Astrocyte (in vitro differentiated cells and primary cell): ENCODE data around the gene PACSIN1. TPM values are rescaled to one million over a fixed set of nuclear protein-coding genes. Genes with fewer than 3 reads are reported as not detected.

Experiments
- DNase-seq: peaks from one replicate; pipeline ENCODE4 v3.0.0-alpha.2; 2010; ENCODE audit warnings: low read depth
- FAIRE-seq: peaks from 2 replicates; lab custom pipeline; 2011; peaks lifted over from hg19 to GRCh38; lab: Jason Lieb, UNC
- H2AFZ ChIP-seq: 2 replicates; pipeline ENCODE4 v1.6.0; 2012; ENCODE audit warnings: low read depth, low read length, inconsistent platforms
- H3K27ac ChIP-seq: 2 replicates; pipeline ENCODE4 v1.5.1; 2011; ENCODE audit warnings: low read depth, low read length, inconsistent platforms
- H3K27me3 ChIP-seq: 2 replicates; pipeline ENCODE4 v1.6.0; 2011; ENCODE audit warnings: low read length, inconsistent platforms; ENCODE audit not compliant: insufficient read depth
- H3K36me3 ChIP-seq: 2 replicates; pipeline ENCODE4 v1.5.1; 2011; ENCODE audit warnings: low read length, inconsistent platforms; ENCODE audit not compliant: insufficient read depth
- H3K4me1 ChIP-seq: 2 replicates; pipeline ENCODE4 v1.5.1; 2011; ENCODE audit warnings: low read length, inconsistent platforms; ENCODE audit not compliant: insufficient read depth
- H3K4me2 ChIP-seq: 2 replicates; pipeline ENCODE4 v1.6.0; 2012; ENCODE audit warnings: low read length, inconsistent platforms
- H3K4me3 ChIP-seq: 2 replicates; pipeline ENCODE4 v1.5.1; 2011; ENCODE audit warnings: low read depth, mild to moderate bottlenecking, low read length, inconsistent platforms; ENCODE audit not compliant: insufficient read depth
- H3K79me2 ChIP-seq: 2 replicates; pipeline ENCODE4 v1.6.0; 2012; ENCODE audit warnings: mild to moderate bottlenecking, low read length, inconsistent platforms; ENCODE audit not compliant: insufficient read depth
- H3K9ac ChIP-seq: 2 replicates; pipeline ENCODE4 v1.6.0; 2012; ENCODE audit warnings: mild to moderate bottlenecking, low read length, inconsistent platforms
- H3K9me3 ChIP-seq: 2 replicates; pipeline ENCODE4 v1.5.1; 2012; ENCODE audit warnings: low read depth, mild to moderate bottlenecking, low read length, inconsistent platforms; ENCODE audit not compliant: insufficient read depth
- H4K20me1 ChIP-seq: 2 replicates; pipeline ENCODE4 v1.6.0; 2012; ENCODE audit warnings: low read length, inconsistent platforms; ENCODE audit not compliant: insufficient read depth
- H3K27ac Mint-ChIP-seq: one replicate; pipeline ENCODE4 v1.8.0; 2021; ENCODE audit warnings: mild to moderate bottlenecking, mixed read lengths; ENCODE audit not compliant: unreplicated experiment
- H3K27me3 Mint-ChIP-seq: one replicate; pipeline ENCODE4 v1.8.0; 2021; ENCODE audit warnings: low read depth, mixed read lengths; ENCODE audit not compliant: unreplicated experiment
- H3K36me3 Mint-ChIP-seq: one replicate; pipeline ENCODE4 v1.8.0; 2021; ENCODE audit warnings: low read depth, mixed read lengths; ENCODE audit not compliant: unreplicated experiment
- H3K4me1 Mint-ChIP-seq: one replicate; pipeline ENCODE4 v1.8.0; 2021; ENCODE audit warnings: low read depth, mixed read lengths; ENCODE audit not compliant: unreplicated experiment
- H3K4me3 Mint-ChIP-seq: one replicate; pipeline ENCODE4 v1.8.0; 2021; ENCODE audit warnings: mild to moderate bottlenecking, moderate library complexity, mixed read lengths; ENCODE audit not compliant: unreplicated experiment
- H3K9me3 Mint-ChIP-seq: one replicate; pipeline ENCODE4 v1.8.0; 2021; ENCODE audit warnings: mild to moderate bottlenecking, mixed read lengths; ENCODE audit not compliant: unreplicated experiment
- CTCF ChIP-seq: IDR thresholded peaks from 2 replicates; pipeline ENCODE4 v1.5.1; 2011; ENCODE audit warnings: low read depth, mild to moderate bottlenecking, inconsistent platforms, low read length, moderate library complexity; ENCODE audit not compliant: insufficient read depth
- EZH2 ChIP-seq: IDR thresholded peaks from 2 replicates; pipeline ENCODE4 v1.6.1; 2012; ENCODE audit warnings: mild to moderate bottlenecking, low read length, inconsistent platforms; ENCODE audit not compliant: insufficient read depth
- total RNA-seq: library from RNA; stranded (reverse); gene quantifications from 2 replicates; pipeline ENCODE4 v1.2.1, GENCODE V29; 2021

Gene PACSIN1
- total RNA-seq, 1 donor from 2014 or later: 0.32 TPM

- H3K36me3 ChIP-seq: no peaks in the 10 kb centered on the region
- FAIRE-seq (no peak), DNase-seq (no peak)
- H3K4me3 ChIP-seq: no peak overlapping the region
- H3K4me2 ChIP-seq: no peak overlapping the region
- peaks cover 8% of the 10 kb centered on the region for H3K4me1 ChIP-seq
- H3K36me3 Mint-ChIP-seq: no peaks in the 10 kb centered on the region
- no peak overlapping the region for H3K9ac ChIP-seq
- no peaks in the 10 kb centered on the region for H3K79me2 ChIP-seq
- H2AFZ ChIP-seq: no peak overlapping the region
- peaks cover 41% of the 10 kb centered on the region for H3K27me3 Mint-ChIP-seq
- H3K27ac Mint-ChIP-seq: no peak overlapping the region
- H3K4me3 Mint-ChIP-seq: no peak overlapping the region
- no peaks in the 10 kb centered on the region for H3K9me3 ChIP-seq
- no peak overlapping the region for H3K27ac ChIP-seq
- H4K20me1 ChIP-seq: no peaks in the 10 kb centered on the region
- H3K27me3 ChIP-seq: no peaks in the 10 kb centered on the region
- H3K9me3 Mint-ChIP-seq: no peaks in the 10 kb centered on the region
- TF ChIP-seq CTCF (no peak), EZH2 (no peak)
- H3K4me1 Mint-ChIP-seq: peaks cover 5% of the 10 kb centered on the region
These were observed 79.0 kb downstream of the PACSIN1 start for GRCh38 chr6:34544776-34545471.

GRCh38 chr6:34546551-34547321 lies 80.9 kb downstream of the PACSIN1 start:
- H3K27me3 Mint-ChIP-seq: peaks cover 40% of the 10 kb centered on the region
- no peak overlapping the region for H3K4me2 ChIP-seq
- H3K9me3 ChIP-seq: no peaks in the 10 kb centered on the region
- no peak overlapping the region for H3K27ac ChIP-seq
- H3K4me3 Mint-ChIP-seq: no peak overlapping the region
- TF ChIP-seq EZH2 (no peak), CTCF (no peak)
- no peaks in the 10 kb centered on the region for H3K79me2 ChIP-seq
- no peaks in the 10 kb centered on the region for H3K9me3 Mint-ChIP-seq
- peaks cover 5% of the 10 kb centered on the region for H3K4me1 Mint-ChIP-seq
- H3K4me1 ChIP-seq: peaks cover 8% of the 10 kb centered on the region
- no peaks in the 10 kb centered on the region for H3K27me3 ChIP-seq
- no peak overlapping the region for H3K9ac ChIP-seq
- H3K27ac Mint-ChIP-seq: no peak overlapping the region
- no peak overlapping the region for H2AFZ ChIP-seq
- no peaks in the 10 kb centered on the region for H3K36me3 ChIP-seq
- no peaks in the 10 kb centered on the region for H3K36me3 Mint-ChIP-seq
- no peaks in the 10 kb centered on the region for H4K20me1 ChIP-seq
- DNase-seq (no peak), FAIRE-seq (no peak)
- no peak overlapping the region for H3K4me3 ChIP-seq
